ENCODE data around the gene PRAF2.

Gene PRAF2

GRCh38 chrX:49073601-49074575 lies at the start of gene PRAF2:
Gene PRAF2, minus strand, starts transcription at chrX:49074002. Its CDS starts 15 bp downstream, at chrX:49073987.
- FAIRE-seq = peak; percentile 72

DNA sequence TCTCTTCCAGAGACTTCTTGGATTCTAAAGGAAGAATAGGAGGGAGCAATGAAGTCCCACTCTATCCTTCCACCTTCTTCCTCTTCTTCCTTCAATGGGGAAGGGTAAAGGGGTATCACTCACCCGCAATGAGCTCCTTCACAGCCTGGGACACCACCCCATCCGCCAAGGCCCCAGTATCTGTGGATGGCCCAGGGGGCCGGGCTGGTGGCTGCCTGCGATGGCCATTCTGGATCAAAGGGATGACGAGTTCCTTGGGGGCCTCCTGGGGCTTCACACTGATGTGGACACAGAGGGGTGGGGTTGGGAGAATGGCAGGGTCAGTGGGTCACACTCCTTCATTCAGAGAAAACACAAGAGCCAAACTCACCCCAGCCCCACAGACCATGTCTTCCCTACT lies 48.7 kb upstream of the PRAF2 start:
- FAIRE-seq = no peak

GRCh38 chrX:49120091-49120490 lies 46.3 kb upstream of the PRAF2 start:
- no peak for FAIRE-seq

DNA sequence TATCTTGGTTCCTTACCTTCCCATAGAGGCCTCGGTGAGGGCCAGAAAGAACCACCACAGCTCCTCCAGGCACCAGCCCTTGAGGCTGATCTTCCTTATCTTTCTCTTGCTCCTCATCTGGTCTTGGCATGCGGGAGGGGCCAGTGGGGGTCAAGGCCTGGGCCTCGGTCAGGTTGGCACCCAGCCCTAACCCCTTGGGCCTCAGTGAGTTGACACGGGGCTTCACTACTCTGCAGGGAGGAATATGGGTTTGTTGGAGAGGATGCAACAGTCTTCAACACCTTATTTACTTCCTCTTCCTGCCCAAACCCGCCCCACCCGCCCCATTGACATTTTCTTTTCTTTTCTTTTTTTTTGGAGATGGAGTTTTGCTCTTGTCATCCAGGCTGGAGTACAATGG lies 43.8 kb upstream of the PRAF2 start:
- no peak for FAIRE-seq

DNA sequence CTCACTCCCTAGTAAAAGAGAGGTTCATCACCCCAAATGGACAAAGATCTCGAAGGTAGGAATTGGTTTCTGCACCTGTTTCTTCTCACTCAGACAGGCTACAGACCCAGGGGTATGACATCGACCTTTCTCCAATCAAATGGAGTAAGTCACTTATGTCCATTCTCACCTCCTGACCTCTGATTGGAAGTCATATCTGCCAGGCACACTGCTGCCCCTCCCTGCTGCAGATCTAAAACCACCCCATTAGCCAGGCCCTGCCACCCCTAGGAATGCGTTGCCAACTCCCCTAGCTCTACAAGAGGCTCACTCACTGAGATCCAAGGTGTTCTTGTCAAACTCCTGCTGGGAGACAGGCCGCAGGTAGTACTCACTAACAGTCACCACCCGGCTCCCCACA lies 42.9 kb upstream of the PRAF2 start:
- no peak for FAIRE-seq

DNA sequence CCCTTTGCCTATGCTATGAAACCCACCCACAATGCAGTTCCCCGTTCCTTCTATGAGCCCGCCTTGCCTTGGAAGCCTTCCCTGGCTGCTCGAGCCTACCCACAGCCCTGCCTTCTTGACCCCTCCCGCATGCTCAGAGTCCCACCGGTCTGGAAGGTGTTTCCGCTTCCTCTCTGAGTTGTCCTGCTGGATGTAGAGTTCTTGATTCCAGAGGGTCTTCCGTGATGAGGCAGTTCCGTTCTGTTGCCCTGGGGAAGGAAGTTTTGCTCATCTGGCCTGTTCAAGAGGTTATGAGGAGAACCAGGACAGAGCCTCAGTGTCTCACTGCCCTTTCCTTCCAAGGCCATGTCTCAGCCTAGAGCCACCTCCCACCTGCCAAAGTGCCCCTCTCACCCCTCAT lies 42.3 kb upstream of the PRAF2 start:
- FAIRE-seq = no peak

DNA sequence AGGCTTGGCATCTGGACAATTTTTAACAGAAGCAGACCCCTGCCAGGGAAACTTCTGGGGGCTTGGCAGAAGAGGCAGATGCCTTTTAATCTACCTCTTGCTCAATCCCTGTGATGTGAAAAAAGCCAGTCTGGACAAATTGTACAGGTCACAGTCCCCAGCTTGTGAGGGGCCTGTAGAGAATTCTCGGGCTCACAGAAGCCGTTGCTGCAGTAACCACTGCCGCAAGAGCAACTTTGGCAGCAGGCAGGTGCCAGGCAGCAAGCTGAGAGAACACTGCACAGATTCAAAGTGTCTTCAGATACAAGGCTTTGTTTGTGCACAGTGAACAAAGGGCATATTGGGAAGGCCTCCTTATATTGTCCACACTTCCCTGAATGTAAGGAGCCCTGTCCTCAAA lies 38.0 kb upstream of the PRAF2 start:
- no peak for FAIRE-seq

- no peak for FAIRE-seq
Measured at GRCh38 chrX:49110417-49110816, 36.6 kb upstream of the PRAF2 start.

- no peak for FAIRE-seq
Measured at GRCh38 chrX:49108641-49109040, 34.8 kb upstream of the PRAF2 start.

GRCh38 chrX:49106930-49107329 lies 33.1 kb upstream of the PRAF2 start:
- no peak for FAIRE-seq

GRCh38 chrX:49106296-49106695 lies 32.5 kb upstream of the PRAF2 start:
- FAIRE-seq = no peak

DNA sequence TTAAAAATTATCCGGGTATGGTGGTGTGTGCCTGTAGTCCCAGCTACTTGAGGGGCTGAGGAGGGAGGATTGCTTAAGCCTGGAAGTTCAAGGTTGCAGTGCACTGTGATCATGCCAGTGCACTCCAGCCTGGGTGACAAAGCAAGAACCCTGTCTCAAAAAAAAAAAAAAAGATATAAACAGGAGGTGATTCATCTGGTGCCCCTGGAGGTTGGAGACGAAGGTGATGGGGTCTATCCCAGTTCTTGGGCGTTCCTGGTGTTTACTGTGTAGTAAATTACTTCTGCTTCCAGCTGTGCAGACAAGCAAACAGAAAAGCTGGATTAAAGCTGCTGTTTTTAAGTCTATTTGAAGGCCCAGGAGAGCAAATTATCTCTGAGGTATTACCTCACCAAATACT lies 29.8 kb upstream of the PRAF2 start:
- no peak for FAIRE-seq

GRCh38 chrX:49102190-49102589 lies 28.4 kb upstream of the PRAF2 start:
- FAIRE-seq = no peak

DNA sequence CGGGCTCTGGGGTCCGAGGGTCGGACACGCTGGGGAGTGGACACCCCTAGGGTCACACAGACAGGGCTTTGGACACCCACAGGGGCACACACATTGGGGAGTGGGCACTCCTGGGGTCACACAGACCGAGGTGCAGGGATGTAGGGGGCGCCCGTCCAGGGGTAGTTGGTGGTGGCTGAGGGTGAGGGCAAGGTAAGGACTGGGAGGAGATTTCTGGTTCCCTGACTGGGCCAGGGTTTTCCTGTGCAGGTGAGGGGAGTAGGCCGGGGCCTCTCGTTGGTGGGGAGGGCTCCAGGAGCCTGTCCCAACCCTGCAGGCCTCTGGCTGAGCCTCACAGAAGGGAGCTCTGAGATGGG lies 27.8 kb upstream of the PRAF2 start:
- FAIRE-seq = no peak

GRCh38 chrX:49100704-49101628 lies 27.2 kb upstream of the PRAF2 start:
- no peak for FAIRE-seq

DNA sequence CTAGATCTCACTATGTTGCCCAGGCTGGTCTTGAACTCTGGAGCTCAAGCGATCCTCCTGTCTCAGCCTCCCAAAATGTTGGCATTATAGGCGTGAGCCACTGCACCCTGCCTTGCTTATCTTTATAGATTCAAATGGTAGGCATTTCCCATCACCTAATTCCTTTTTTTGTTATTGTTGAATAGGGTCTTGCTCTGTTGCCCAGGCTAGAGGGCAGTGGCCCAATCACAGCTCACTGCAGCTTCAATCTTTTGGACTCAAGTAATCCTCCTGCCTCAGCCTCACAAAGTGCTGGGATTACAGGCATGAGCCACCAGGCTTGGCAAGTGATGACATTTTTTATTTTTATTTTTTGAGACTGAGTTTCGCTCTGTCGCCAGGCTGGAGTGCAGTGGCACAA lies 22.6 kb upstream of the PRAF2 start:
- FAIRE-seq = no peak

GRCh38 chrX:49089553-49089952 lies 15.8 kb upstream of the PRAF2 start:
- no peak for FAIRE-seq

- FAIRE-seq = no peak
Measured at GRCh38 chrX:49082271-49082871, 8.6 kb upstream of the PRAF2 start.

GRCh38 chrX:49079489-49080428 lies 6.0 kb upstream of the PRAF2 start, which contains the start of gene WDR45:
Gene WDR45, minus strand, starts transcription at chrX:49079887. Its CDS starts 1,792 bp downstream, at chrX:49078095.
- no peak for FAIRE-seq

GRCh38 chrX:49077941-49078340 lies 4.1 kb upstream of the PRAF2 start:
- FAIRE-seq = no peak

DNA sequence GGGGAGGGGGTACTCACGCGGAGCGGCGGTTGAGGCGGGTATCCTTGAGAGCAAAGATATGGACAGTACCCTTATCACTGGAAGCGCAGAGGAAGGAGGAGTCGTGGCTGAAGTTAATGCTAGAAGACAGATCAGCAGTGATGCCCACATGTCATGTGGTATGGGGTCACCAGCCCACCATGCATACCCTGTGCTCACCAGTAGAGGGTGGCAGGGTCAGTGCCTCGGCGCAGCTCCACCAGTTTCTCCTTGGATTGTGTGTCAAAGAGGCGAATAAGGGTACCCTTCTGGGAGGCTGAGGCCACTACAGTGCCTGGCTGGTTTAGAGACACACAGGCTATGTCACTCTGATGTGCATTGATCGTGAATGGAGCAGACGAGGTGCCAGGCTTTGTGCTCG lies 1.5 kb upstream of the PRAF2 start:
- no peak for FAIRE-seq

DNA sequence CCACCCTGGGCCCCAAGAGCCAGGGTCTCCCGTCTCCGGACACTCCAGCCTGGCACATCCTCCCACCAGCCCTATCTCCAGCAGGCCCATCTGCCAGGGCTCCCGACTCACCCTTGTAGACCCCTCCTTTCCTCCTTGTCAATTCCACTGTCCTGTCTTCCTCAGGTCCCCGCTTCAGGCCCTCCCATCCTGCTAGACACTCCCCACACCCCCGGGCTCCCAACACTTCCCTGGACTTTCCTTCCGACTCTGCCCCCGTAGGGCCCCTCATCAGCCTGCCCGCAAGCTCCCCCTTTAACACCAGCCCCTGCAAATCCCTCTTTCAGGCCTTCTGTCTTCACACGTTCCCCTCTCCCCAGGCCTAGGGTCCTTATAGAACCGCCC lies 1.1 kb downstream of the PRAF2 start:
- FAIRE-seq = no peak

Measured in colon (tissue), 2 donors.